ENCODE measurements around the gene CRTC2.

DNA sequence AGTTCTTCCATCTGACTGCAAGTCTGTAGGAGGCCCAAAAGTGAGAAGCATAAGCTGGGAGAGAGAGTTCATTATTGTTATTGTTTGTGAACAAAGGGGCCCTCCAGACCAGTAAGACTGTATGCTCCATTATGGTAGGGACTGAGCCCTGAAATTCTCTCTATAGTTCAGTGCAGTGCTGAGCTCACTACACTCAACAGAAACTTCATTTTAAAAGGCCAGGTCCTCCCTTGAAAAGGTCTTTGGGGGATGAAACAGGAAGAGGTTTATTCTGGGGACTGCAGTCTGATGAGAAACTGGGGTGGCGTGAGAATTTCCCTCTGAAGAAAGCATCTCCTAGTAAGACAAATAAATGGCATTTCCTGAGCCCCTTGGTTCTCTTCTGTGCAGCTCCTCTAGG lies 30.2 kb downstream of the CRTC2 start:
- TF ChIP-seq POLR2A (IDR thresholded peaks at IDR 0.05) (no peak), POLR2AphosphoS5 (IDR thresholded peaks at IDR 0.05) (no peak)

Data from breast epithelium (tissue), 3 donors.